Keratinocyte (primary cell): ENCODE measurements around the gene CD2. TPM values are rescaled to one million over a fixed set of nuclear protein-coding genes. Genes with fewer than 3 reads are reported as not detected.
A peak's percentile ranks its signal among the peaks of the same experiment; 100 is the strongest.

Source experiments
- DNase-seq: peaks from one replicate; pipeline ENCODE4 v3.0.0-alpha.2; 2011; ENCODE audit warnings: low read depth, missing footprints, low spot score
- FAIRE-seq: peaks from 2 replicates; lab custom pipeline; 2011; peaks lifted over from hg19 to GRCh38; lab: Jason Lieb, UNC
- H2AFZ ChIP-seq: 2 replicates; pipeline ENCODE4 v1.6.0; 2012; ENCODE audit warnings: low read length, control low read depth, inconsistent platforms; ENCODE audit not compliant: control insufficient read depth
- H3K27ac ChIP-seq: 2 replicates; pipeline ENCODE4 v1.5.1; 2011; ENCODE audit warnings: low read length; ENCODE audit not compliant: control insufficient read depth, insufficient read depth
- H3K27me3 ChIP-seq: 3 replicates; pipeline ENCODE4 v1.6.0; 2011; ENCODE audit warnings: low read length; ENCODE audit not compliant: control insufficient read depth, insufficient read depth; ENCODE audit errors: extremely low read depth
- H3K36me3 ChIP-seq, 2 experiments: 2 replicates in 1 of 2; 3 replicates in 1 of 2; pipeline ENCODE4 v1.5.1; 2011; ENCODE audit warnings: low read length in 2 of 2, mild to moderate bottlenecking in 1 of 2; ENCODE audit not compliant: control insufficient read depth in 2 of 2, insufficient read depth in 2 of 2; ENCODE audit errors: extremely low read depth in 1 of 2
- H3K4me1 ChIP-seq: 3 replicates; pipeline ENCODE4 v1.5.1; 2011; ENCODE audit warnings: low read length; ENCODE audit not compliant: control insufficient read depth, insufficient read depth; ENCODE audit errors: extremely low read depth
- H3K4me2 ChIP-seq: 3 replicates; pipeline ENCODE4 v1.6.0; 2011; ENCODE audit warnings: low read depth, low read length; ENCODE audit not compliant: control insufficient read depth, insufficient read depth; ENCODE audit errors: extremely low read depth
- H3K4me3 ChIP-seq, 3 experiments: fragments of 200-600 bp in 1 of 3; sonication (generic) in 1 of 3; 2 replicates in 2 of 3; 3 replicates in 1 of 3; pipeline ENCODE4 v1.5.1; 2011 to 2016; ENCODE audit warnings: low read length in 3 of 3, mild to moderate bottlenecking in 3 of 3, control low read depth in 2 of 3, inconsistent platforms in 1 of 3, low read depth in 1 of 3, mixed read lengths in 1 of 3, mixed run types in 1 of 3, moderate library complexity in 1 of 3; ENCODE audit not compliant: control insufficient read depth in 2 of 3, insufficient read depth in 2 of 3; ENCODE audit errors: extremely low read depth in 1 of 3
- H3K79me2 ChIP-seq: 2 replicates; pipeline ENCODE4 v1.6.0; 2012; ENCODE audit warnings: low read length; ENCODE audit not compliant: control insufficient read depth, insufficient read depth
- H3K9ac ChIP-seq: 3 replicates; pipeline ENCODE4 v1.6.0; 2011; ENCODE audit warnings: low read length; ENCODE audit not compliant: control insufficient read depth, insufficient read depth; ENCODE audit errors: extremely low read depth
- H3K9me1 ChIP-seq: 3 replicates; pipeline ENCODE4 v1.6.0; 2011; ENCODE audit warnings: low read length; ENCODE audit not compliant: control insufficient read depth, insufficient read depth; ENCODE audit errors: extremely low read depth
- H3K9me3 ChIP-seq: 2 replicates; pipeline ENCODE4 v1.5.1; 2012; ENCODE audit warnings: low read depth, low read length; ENCODE audit not compliant: control insufficient read depth
- H4K20me1 ChIP-seq: 3 replicates; pipeline ENCODE4 v1.6.0; 2011; ENCODE audit warnings: low read length; ENCODE audit not compliant: control insufficient read depth, insufficient read depth; ENCODE audit errors: extremely low read depth
- CTCF ChIP-seq, 3 experiments: IDR thresholded peaks in 1 of 3; conservative IDR thresholded peaks in 1 of 3; optimal IDR thresholded peaks in 1 of 3; 2 replicates in 2 of 3; 3 replicates in 1 of 3; pipeline versions ENCODE3 to v1.5.1; 2011; ENCODE audit warnings: low read length in 3 of 3, mild to moderate bottlenecking in 3 of 3, moderate library complexity in 2 of 3, control low read depth in 1 of 3, inconsistent platforms in 1 of 3; ENCODE audit not compliant: insufficient read depth in 2 of 3; ENCODE audit errors: extremely low read depth in 1 of 3
- EZH2 ChIP-seq: IDR thresholded peaks from one replicate; pipeline ENCODE4 v1.6.1; 2012; ENCODE audit warnings: inconsistent platforms, mild to moderate bottlenecking, low read length, moderate library complexity
- dilution Hi-C: fragments of 300-500 bp; cut with MboI; formaldehyde crosslinking; loops from one replicate; pipeline ENCODE4 v1.7.0; 2020; ENCODE audit warnings: low sequenced_read_pairs; ENCODE audit not compliant: extremely low pct_ligation_motif_present
- polyA plus RNA-seq, 5 experiments: library from polyadenylated mRNA; depleted of rRNA in 3 of 5; stranded (reverse) in 3 of 5; stranded (forward) in 1 of 5; unstranded in 1 of 5; fragments of >200 nt; gene quantifications; 1 replicate in 1 of 5; 2 replicates in 3 of 5; 3 replicates in 1 of 5; pipeline versions ENCODE4 v1.2.1 to v1.2.3, GENCODE V29; 2011 to 2012; ENCODE audit warnings: missing spikeins in 2 of 5, low read depth in 1 of 5, low replicate concordance in 1 of 5

Gene CD2
- polyA plus RNA-seq, 1 donor (not counting 4 experiments of a cell fraction or from before 2014, with no cell fraction given), result not detected

GRCh38 chr1:116806671-116807070 is 52.4 kb downstream of the CD2 start:
- no peaks in the 10 kb centered on the region for H3K36me3 ChIP-seq
- TF ChIP-seq CTCF (optimal IDR thresholded peaks at IDR 0.05 in 1 of 3, IDR thresholded peaks at IDR 0.05 in 1 of 3, conservative IDR thresholded peaks at IDR 0.05 in 1 of 3; ENCODE audit: extremely low read depth in 1 of 3, insufficient read depth in 2 of 3, low read length in 3 of 3) (no peak), EZH2 (no peak)
- H3K9me1 ChIP-seq, result peaks cover 2% of the 10 kb centered on the region
- no peak overlapping the region for H2AFZ ChIP-seq
- no peaks in the 10 kb centered on the region for H3K9me3 ChIP-seq
- FAIRE-seq (no peak), DNase-seq (no peak)
- no peaks in the 10 kb centered on the region for H3K79me2 ChIP-seq
- dilution Hi-C loops, result no loop called here
- H3K27me3 ChIP-seq, result no peaks in the 10 kb centered on the region
- H4K20me1 ChIP-seq, result no peaks in the 10 kb centered on the region
- no peak overlapping the region for H3K4me3 ChIP-seq
- no peak overlapping the region for H3K9ac ChIP-seq
- no peak overlapping the region for H3K4me2 ChIP-seq
- peaks cover 19% of the 10 kb centered on the region for H3K4me1 ChIP-seq
- H3K27ac ChIP-seq, result no peak overlapping the region

- H3K27ac ChIP-seq, result peak overlapping the region; percentile 81
- H3K4me1 ChIP-seq, result peaks cover 19% of the 10 kb centered on the region
- no peaks in the 10 kb centered on the region for H4K20me1 ChIP-seq
- H3K27me3 ChIP-seq, result no peaks in the 10 kb centered on the region
- H3K9me1 ChIP-seq, result peaks cover 2% of the 10 kb centered on the region
- H3K9me3 ChIP-seq, result no peaks in the 10 kb centered on the region
- dilution Hi-C loops, result no loop called here
- H2AFZ ChIP-seq, result no peak overlapping the region
- no peak overlapping the region for H3K4me3 ChIP-seq
- no peaks in the 10 kb centered on the region for H3K36me3 ChIP-seq
- FAIRE-seq (peak; percentile 66), DNase-seq (no peak)
- H3K9ac ChIP-seq, result no peak overlapping the region
- no peaks in the 10 kb centered on the region for H3K79me2 ChIP-seq
- TF ChIP-seq EZH2 (no peak), CTCF (optimal IDR thresholded peaks at IDR 0.05 in 1 of 3, IDR thresholded peaks at IDR 0.05 in 1 of 3, conservative IDR thresholded peaks at IDR 0.05 in 1 of 3; ENCODE audit: extremely low read depth in 1 of 3, insufficient read depth in 2 of 3, low read length in 3 of 3) (no peak)
- no peak overlapping the region for H3K4me2 ChIP-seq
These were observed 53.4 kb downstream of the CD2 start for GRCh38 chr1:116807394-116808199.
